ENCODE results near the gene BAZ2B.

The BAZ2B gene

DNA sequence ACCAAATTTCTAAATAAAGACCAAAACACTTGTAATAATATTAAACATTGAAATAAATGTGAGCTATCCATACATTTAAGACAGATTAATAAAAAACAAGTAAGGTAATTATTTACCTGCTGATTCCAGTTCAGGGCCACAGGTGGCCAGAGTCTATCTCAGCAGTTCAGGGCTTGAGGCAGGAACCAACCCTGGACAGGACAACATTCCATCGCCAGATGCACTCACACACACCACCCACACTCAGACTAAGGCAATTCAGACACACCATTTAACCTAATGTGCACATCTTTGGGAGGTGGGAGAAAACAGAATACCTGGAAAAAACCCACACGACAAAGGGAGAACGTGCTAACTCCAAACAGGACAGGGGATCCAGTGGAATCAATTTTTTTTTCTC, 315.8 kb downstream of the BAZ2B start:
- DNase-seq: no peak

DNA sequence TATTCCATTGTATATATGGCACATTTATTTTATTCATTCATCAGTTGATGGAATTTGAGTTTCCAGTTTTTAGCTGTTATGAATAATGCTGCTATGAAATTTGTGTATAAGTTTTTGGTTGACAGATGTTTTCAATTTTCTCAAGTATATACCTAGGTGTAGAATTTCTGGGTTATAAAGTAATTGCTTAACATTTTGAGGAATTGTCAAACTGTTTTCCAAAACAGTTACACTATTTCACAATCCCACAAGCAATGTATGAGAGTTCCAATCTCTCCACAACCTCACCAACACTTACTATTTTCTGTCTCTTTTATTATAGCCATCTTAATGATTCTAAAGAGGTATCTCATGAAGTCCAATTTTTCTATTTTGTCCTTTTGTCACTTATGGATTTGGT, 317.4 kb downstream of the BAZ2B start:
- DNase-seq: no peak

DNA sequence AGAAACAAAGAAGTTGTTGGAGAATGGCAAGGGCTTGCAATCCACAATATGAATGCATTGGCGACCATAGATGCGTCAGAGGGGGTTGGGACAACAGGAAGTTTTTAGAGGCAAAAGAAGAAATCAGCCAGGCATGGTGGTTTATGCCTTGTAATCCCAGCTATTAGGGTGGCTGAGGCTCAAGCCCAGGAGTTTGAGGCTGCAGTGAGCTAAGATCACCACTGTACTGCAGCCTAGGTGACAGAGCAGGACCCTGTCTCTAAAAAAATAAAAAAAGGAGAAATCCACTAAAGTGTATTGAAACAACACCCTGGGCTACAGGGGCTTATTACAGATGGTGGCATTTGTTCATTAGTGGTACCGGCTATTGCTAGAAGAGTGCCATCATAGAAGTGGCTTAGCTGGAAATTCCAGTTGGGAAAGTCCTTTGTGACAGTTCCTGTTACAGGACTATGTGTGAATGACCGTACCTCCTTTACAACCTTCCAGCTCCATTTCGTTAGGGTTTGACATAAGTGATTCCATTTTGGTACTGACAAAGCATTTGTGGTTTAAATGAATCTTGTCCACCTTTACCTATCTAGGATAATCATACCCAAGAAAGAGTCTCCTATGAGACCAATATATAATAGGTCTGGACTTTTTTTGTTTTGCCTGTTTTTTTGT, 319.2 kb downstream of the BAZ2B start:
- DNase-seq: no peak

DNA sequence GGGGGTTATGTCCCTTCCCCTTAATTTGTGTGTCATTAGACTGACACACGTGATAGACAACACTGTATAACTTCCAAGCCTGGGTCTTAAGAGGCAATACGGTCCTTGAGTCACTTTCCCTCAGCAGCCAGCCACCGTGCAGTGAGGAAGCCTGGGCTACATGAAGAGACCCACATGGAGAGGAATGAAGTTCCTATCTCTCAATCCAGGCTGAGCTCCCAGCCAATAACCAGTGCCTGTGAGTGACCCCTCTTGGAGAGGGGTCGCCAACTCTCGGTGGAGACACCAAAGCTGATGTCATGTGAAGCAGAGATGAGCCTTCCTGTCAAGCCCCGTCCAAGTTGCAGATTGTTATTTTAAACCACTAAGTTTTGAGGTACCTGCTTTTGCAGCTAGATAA, 324.2 kb downstream of the BAZ2B start:
- DNase-seq: no peak

DNA sequence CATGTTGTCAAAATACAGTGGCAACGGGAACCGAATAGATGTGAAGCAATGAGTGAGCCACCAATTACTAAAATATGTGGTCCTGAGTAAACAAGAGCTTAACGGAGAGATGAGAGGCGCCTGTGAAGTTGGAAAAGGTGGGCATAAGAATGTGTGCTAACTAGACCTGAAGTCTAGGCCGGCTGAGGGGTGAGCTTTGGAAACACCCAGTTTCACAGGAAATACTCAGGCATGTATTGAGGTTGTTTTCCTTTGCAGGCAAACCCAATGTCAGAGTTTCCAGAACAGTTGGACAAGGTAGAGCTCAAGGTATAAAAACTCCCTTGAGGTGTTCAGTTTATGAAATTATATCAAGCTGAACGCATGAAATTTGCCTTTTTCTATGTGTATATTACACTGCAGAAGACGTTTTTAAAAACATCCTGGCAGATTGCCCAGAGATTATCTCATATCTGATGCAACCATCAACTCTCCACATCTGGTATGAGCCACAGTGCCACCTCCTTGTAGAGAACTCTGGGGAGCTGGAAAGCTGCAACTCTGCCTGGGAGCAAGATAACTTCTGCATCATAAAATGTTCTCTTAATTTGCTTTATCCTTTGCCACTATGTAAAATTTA, 325.9 kb downstream of the BAZ2B start:
- peak; percentile 25 for DNase-seq

DNA sequence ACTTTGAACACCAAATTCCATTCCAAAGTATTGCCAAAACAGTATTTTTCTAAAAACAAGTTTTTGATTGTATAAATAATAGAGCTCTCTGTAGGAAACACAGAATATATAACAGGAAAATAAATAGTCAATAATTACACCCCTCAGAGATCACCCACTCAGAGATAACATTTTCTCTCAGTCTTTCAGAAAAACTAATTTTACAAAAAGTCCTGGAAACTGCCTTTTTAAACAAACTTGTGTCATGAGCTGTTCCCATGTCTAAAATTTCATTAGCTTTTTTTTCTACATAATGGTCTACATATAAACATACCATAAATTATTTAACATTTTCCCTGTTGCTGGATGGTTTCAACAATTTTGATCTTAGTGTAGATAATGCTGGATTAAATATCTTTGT, 328.6 kb downstream of the BAZ2B start:
- DNase-seq: no peak

DNA sequence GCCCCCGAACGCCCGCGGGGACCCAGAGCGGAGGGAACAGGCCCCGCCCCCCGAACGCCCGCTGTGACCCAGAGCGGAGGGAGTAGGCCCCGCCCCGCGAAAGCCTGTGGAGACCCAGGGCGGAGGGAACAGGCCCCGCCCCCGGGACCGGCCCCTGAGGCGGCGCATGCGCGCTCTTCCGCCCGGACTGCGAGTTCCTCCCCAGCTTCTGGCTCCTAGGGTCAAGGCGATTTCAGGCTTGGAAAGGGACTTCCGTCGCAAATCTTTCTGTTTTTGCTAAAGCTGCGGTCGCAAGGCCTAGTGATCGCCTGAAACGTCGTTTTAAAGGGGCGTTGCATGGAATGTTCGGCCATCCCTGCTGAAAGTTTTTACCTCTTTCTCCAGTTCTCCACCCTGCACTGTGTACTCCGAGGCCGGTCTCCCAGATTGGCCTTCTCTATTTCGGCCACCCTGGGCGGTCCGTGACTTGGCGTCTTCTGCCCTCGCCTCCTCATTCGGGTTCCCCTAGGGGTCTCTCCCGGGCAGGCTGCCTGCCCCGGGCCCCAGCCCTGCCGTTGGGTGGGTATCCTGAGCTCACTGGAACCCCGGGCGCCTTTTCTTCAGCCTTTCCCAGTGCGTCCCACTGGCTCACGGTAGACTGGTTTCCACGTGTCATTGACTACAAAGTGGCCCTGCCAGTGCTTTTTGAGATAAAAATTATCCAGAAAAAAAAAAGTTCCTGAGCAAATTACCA, 329.5 kb downstream of the BAZ2B start:
- peak; percentile 94 for DNase-seq

DNA sequence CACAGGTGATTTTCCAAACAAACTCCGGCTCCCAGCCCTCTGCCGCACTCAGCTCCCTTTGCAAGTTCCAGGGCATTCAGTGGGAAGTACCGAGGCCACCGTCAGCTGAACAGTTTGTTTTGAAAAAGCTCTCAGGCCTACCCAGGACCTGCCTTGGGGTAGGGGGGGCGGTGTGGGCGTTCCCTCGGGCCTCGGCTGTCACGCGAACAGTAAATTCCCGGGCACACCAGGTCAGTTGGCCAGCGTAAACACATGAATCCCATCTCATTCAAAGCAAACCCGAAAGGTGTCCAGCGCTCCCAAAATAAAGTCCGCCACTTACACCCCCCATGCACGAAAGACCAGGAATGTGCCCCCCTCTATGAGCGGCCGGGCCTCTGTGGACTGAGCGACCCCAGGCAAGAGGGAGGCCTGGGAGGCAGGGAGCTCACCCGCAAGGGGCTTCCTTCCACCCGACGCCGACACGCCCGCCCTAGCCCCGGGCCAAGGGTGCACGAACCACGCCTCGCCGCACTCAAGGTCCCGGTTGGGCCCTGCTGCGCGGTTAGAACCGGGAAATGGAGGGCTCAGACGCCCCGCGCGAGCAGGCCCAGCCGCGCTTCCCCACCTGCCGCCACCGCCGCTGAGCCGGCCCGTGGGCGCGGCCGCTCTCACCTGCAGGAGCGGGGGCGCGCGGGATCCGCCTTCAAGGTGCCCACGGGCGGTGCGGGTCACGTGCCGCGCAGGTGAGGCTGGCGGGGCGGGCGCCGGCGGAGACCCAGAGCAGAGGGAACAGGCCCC, 330.2 kb downstream of the BAZ2B start, which contains the start of gene WDSUB1:
Gene WDSUB1, minus strand, starts transcription at position 775 of the 780 bp plus-strand sequence. CDS start 3,634 bp downstream, outside the sequence.
- no peak for DNase-seq

DNA sequence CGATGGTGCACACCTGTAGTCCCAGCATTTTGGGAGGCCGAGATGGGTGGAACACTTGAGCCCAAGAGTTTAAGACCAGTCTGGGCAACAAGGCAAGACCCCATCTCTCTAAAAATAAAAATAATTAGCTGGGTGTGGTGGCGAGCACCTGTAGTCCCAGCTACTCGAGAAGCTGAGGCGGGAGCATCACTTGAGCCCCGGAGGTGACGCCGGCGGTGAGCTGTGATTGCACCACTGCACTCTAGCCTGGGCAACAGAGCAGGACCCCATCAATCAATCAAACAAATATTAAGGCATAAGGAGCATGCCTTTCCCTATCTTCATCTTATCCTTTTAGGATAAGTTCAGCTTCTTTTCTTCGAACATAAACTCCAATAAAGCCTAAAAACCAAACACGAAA, 330.9 kb downstream of the BAZ2B start:
- no peak for DNase-seq

DNA sequence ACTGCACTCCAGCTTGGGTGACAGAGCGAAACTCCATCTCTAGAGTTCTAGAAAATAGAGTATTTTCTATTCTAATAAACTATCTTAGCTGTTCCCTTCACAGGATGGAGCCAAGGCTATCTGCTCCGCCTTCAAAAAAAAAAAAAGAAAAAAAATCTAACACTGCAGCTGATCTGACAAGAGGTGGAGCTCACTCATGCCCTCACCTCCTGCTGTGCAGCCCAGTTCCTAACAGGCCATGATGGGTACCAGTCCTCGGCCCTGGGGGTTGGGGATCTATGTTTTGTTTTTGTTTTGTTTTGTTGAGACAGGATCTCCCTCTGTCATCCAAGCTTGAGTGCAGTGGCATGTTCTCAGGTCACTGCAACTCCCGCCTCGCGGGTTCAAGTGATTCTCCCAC, 332.8 kb downstream of the BAZ2B start:
- no peak for DNase-seq

DNA sequence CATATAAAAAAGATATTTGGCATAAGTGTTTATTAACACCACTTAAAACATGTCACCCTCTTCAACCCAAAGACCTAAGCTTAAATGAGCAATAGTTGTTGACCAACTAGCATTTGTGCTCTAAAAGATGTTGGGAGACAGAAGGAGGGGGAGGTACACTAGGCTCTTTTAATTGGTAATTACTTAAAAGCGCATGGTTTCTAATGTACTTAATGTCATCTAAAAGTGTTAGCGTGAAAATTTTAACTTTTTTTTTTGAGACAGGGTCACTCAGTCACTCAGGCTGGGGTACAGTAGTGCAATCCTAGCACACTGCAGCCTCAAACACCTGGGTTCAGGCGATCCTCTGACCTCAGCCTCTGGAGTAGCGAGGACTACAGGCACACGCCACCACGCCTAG, 335.3 kb downstream of the BAZ2B start:
- no peak for DNase-seq

DNA sequence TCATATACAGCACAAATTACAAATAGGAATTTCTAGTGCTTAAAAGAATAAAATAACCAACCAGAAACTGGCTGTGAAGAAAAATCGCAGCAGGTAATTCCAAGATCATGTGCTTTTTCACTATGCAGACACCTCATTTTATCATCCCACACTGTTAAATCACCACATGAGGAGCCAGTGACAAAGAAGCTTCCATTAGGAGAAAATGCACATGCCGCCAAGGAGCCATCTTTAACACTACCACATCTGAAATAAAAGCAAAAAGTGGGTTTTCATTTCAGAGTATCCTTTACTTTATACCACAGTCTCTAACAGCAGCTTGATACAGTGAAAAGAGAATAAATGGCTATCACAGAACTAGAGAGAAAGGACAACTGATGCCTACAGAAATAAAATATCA, 336.6 kb downstream of the BAZ2B start:
- DNase-seq: no peak

DNA sequence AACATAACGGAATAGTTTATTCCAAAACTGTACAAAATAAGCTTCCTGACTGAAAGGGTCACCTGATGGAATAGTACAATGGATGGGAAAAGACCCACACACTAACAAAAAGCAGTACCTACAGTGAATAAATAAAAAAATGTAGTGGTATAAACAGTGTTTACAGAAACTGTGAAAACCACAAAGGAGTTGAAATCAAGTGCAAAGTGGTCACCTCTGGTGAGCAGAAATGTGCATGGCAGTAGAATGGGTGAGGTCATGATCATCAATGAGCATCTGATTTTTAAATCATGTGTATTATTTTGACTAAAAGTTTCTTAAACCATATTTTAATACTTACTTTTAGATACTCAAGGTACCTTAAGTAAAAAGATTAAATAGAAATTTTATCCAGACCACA, 341.2 kb downstream of the BAZ2B start:
- DNase-seq: no peak

DNA sequence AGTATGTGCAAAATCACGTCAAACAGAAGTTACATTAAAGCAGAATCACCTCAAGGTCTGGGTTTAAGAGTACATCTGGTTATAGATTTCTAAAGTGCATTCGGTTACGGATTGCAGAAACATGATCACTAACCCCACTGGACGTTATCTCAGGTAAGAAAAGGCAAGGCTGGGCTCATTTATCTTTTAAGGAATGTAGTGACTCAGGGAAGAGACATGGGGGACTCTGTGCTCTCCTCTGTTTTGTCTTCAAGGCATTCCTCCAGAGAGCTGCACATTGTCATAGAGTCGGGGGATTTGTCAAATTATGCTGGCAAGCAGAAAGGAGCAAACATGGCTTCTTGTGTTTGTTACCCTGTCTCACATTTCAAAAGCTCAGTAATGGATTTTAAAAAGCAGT, 344.2 kb downstream of the BAZ2B start:
- no peak for DNase-seq

DNA sequence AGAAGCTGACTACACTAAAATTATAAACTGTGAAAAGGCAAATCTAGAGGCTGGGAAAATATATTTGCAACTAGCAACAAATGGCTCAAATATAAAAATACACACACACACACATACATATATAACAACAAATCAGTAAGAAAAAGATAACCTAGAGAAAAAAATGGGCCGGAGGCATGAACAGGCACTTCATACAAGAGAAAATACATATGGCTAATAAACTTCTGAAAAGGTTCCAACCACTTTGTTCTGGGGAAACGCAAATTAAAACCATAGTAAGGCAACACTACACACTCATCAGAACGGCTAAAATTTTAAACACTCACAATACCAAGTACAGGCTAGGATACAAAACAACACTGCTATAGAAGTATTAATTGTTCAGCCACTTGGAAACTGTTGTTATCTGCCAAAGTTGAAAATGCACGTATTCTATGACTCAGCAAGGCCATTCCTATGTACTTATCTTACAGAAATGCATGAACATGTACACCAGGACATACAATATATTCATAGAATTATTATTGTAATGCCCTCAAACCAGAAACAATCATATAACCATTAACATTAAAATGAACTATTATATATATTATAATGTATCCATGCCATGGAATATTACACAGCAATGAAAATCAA, 345.5 kb downstream of the BAZ2B start:
- no peak for DNase-seq
